ENCODE measurements around the gene AGBL1.

DNA sequence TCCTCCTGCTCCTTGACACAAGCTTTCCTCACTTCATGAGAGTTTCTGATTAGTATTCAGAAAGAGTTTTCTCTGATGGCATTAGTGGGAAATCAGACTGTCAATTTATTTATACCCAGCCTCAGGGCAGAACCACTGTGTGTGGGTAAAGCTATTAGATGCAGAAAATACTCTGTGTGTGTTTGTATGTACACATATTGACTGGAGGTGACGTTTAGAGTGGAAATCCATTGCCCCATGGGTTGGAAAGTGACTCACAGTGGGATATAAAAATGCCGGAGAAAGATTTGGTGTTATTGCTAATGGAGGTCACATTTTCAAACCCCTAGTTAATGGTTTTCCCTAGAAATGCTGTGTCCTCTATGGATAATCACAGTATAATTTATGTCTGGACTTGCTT lies 577.6 kb downstream of the AGBL1 start:
- TF ChIP-seq, protein P1, sequence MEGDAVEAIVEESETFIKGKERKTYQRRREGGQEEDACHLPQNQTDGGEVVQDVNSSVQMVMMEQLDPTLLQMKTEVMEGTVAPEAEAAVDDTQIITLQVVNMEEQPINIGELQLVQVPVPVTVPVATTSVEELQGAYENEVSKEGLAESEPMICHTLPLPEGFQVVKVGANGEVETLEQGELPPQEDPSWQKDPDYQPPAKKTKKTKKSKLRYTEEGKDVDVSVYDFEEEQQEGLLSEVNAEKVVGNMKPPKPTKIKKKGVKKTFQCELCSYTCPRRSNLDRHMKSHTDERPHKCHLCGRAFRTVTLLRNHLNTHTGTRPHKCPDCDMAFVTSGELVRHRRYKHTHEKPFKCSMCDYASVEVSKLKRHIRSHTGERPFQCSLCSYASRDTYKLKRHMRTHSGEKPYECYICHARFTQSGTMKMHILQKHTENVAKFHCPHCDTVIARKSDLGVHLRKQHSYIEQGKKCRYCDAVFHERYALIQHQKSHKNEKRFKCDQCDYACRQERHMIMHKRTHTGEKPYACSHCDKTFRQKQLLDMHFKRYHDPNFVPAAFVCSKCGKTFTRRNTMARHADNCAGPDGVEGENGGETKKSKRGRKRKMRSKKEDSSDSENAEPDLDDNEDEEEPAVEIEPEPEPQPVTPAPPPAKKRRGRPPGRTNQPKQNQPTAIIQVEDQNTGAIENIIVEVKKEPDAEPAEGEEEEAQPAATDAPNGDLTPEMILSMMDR (IDR thresholded peaks at IDR 0.05), result no peak
- no peak for TF ChIP-seq POLR2A (IDR thresholded peaks at IDR 0.05)

Measured in Peyer's patch (tissue), 4 donors.